ENCODE measurements around the gene PCDHA3.
"Not testable (repeated sequence)": the region's sequence is repeated elsewhere in the genome, so short reads cannot be mapped to it uniquely, and the experiment has no call there.

Gene PCDHA3

DNA sequence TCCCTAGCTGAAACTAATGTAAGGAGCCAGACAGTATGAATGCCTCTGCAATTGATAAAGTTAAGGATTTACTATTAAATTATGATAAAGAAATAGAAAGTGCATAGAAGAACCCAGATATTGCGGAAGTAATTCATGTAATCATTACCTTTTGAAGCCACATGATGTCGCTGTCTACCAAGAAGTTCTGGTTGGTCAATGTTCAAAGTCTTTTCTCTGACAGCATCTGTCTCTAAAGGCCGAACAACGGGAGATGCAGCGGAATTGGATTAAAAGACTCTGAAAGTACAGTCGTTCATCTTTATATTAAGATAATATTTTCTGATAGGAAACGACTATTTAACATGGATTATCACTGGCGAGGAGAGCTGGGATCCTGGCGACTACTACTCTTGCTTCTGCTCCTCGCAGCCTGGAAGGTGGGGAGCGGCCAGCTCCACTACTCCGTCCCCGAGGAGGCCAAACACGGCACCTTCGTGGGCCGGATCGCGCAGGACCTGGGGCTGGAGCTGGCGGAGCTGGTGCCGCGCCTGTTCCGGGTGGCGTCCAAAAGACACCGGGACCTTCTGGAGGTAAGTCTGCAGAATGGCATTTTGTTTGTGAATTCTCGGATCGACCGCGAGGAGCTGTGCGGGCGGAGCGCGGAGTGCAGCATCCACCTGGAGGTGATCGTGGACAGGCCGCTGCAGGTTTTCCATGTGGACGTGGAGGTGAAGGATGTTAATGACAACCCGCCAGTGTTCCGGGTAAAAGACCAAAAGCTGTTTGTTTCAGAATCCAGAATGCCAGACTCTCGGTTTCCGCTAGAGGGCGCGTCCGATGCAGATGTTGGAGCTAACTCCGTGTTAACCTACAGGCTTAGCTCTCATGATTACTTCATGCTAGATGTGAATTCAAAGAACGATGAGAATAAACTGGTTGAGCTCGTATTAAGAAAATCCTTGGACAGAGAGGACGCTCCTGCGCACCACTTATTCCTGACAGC is 40.4 kb downstream of the PCDHA3 start, which contains the start of gene PCDHA8:
Gene PCDHA8 (plus strand): TSS at position 210 of the 985 bp plus-strand sequence. CDS start 135 bp downstream, at position 345.
- TF ChIP-seq TEAD4 (IDR thresholded peaks at IDR 0.05): no peak
- TF ChIP-seq RAD21 (IDR thresholded peaks at IDR 0.05; ENCODE audit: low read depth): peak; percentile 50
- TF ChIP-seq ZBTB7A (IDR thresholded peaks at IDR 0.05; ENCODE audit: low read depth): no peak

DNA sequence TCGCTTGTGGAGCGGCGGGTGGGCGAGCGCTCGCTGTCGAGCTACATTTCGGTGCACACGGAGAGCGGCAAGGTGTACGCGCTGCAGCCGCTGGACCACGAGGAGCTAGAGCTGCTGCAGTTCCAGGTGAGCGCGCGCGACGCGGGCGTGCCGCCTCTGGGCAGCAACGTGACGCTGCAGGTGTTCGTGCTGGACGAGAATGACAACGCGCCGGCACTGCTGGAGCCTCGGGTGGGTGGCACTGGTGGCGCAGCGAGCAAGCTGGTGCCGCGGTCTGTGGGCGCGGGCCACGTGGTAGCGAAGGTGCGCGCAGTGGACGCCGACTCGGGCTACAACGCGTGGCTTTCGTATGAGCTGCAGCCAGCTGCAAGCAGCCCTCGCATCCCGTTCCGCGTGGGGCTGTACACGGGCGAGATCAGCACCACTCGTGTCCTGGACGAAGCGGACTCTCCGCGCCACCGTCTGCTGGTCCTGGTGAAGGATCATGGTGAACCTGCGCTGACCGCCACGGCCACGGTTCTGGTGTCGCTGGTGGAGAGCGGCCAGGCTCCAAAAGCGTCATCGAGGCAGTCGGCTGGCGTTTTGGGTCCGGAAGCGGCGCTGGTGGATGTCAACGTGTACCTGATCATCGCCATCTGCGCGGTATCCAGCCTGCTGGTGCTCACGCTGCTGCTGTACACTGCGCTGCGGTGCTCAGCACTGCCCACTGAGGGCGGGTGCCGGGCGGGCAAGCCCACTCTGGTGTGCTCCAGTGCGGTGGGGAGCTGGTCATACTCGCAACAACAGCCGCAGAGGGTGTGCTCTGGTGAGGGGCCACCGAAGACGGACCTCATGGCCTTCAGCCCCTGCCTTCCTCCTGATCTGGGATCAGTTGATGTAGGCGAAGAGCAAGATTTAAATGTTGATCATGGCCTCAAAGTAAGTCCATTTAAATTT is 42.2 kb downstream of the PCDHA3 start:
- no peak for TF ChIP-seq ZBTB7A (IDR thresholded peaks at IDR 0.05; ENCODE audit: low read depth)
- no peak for TF ChIP-seq RAD21 (IDR thresholded peaks at IDR 0.05; ENCODE audit: low read depth)
- no peak for TF ChIP-seq TEAD4 (IDR thresholded peaks at IDR 0.05)
- no peak for TF ChIP-seq CREB1 (IDR thresholded peaks at IDR 0.05; ENCODE audit: low read depth)
- no peak for TF ChIP-seq TCF12 (IDR thresholded peaks at IDR 0.05; ENCODE audit: low read depth)
- TF ChIP-seq EP300 (IDR thresholded peaks at IDR 0.05; ENCODE audit: borderline replicate concordance): no peak
- TF ChIP-seq FOXM1 (IDR thresholded peaks at IDR 0.05; ENCODE audit: borderline replicate concordance, low read depth): no peak
- TF ChIP-seq NFIC (IDR thresholded peaks at IDR 0.05): no peak
- TF ChIP-seq, protein P1, sequence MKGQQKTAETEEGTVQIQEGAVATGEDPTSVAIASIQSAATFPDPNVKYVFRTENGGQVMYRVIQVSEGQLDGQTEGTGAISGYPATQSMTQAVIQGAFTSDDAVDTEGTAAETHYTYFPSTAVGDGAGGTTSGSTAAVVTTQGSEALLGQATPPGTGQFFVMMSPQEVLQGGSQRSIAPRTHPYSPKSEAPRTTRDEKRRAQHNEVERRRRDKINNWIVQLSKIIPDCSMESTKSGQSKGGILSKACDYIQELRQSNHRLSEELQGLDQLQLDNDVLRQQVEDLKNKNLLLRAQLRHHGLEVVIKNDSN (IDR thresholded peaks at IDR 0.05): no peak
- no peak for TF ChIP-seq YY1 (IDR thresholded peaks at IDR 0.05; ENCODE audit: low read depth)
- TF ChIP-seq EGR1 (IDR thresholded peaks at IDR 0.05): no peak
- TF ChIP-seq, protein P2, sequence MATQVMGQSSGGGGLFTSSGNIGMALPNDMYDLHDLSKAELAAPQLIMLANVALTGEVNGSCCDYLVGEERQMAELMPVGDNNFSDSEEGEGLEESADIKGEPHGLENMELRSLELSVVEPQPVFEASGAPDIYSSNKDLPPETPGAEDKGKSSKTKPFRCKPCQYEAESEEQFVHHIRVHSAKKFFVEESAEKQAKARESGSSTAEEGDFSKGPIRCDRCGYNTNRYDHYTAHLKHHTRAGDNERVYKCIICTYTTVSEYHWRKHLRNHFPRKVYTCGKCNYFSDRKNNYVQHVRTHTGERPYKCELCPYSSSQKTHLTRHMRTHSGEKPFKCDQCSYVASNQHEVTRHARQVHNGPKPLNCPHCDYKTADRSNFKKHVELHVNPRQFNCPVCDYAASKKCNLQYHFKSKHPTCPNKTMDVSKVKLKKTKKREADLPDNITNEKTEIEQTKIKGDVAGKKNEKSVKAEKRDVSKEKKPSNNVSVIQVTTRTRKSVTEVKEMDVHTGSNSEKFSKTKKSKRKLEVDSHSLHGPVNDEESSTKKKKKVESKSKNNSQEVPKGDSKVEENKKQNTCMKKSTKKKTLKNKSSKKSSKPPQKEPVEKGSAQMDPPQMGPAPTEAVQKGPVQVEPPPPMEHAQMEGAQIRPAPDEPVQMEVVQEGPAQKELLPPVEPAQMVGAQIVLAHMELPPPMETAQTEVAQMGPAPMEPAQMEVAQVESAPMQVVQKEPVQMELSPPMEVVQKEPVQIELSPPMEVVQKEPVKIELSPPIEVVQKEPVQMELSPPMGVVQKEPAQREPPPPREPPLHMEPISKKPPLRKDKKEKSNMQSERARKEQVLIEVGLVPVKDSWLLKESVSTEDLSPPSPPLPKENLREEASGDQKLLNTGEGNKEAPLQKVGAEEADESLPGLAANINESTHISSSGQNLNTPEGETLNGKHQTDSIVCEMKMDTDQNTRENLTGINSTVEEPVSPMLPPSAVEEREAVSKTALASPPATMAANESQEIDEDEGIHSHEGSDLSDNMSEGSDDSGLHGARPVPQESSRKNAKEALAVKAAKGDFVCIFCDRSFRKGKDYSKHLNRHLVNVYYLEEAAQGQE (IDR thresholded peaks at IDR 0.05; ENCODE audit: low read depth): no peak
- TF ChIP-seq, protein P3, sequence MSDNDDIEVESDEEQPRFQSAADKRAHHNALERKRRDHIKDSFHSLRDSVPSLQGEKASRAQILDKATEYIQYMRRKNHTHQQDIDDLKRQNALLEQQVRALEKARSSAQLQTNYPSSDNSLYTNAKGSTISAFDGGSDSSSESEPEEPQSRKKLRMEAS (IDR thresholded peaks at IDR 0.05): no peak
- TF ChIP-seq TAF1 (IDR thresholded peaks at IDR 0.05; ENCODE audit: low read depth): no peak
- no peak for TF ChIP-seq CEBPB (IDR thresholded peaks at IDR 0.05)

DNA sequence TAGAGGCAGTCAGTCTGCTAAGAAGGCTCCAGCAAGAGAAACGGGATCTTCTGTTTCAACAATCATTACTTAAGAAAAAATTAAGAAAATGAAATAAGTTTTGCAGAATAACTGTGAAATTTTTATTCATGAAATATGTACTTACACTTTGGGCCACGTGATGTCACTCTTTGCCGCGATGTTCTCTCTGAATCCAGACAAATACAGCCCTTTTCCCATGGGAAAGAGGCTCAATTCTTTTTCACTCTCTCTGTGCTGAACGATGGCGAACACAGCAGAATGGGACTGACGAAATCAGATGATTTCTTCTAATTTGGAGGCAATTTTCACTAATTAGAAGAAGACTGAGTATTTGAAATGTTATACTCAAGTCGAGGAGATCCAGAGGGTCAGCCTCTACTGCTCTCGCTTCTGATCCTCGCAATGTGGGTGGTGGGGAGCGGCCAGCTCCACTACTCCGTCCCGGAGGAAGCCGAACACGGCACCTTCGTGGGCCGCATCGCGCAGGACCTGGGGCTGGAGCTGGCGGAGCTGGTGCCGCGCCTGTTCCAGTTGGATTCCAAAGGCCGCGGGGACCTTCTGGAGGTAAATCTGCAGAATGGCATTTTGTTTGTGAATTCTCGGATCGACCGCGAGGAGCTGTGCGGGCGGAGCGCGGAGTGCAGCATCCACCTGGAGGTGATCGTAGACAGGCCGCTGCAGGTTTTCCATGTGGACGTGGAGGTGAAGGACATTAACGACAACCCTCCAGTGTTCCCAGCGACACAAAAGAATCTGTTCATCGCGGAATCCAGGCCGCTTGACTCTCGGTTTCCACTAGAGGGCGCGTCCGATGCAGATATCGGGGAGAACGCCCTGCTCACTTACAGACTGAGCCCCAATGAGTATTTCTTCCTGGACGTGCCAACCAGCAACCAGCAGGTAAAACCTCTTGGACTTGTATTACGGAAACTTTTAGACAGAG is 47.6 kb downstream of the PCDHA3 start, which contains the start of gene PCDHA9:
Gene PCDHA9 (plus strand): TSS at position 244 of the 964 bp plus-strand sequence. CDS start 114 bp downstream, at position 358.
- TF ChIP-seq, protein P3 (IDR thresholded peaks at IDR 0.05): not testable (repeated sequence)
- not testable (repeated sequence) for TF ChIP-seq ZBTB7A, CREB1 (IDR thresholded peaks at IDR 0.05; ENCODE audit: low read depth)

All from Ishikawa (cell line).